ENCODE measurements around the gene RNU6-7. TPM values are rescaled to one million over a fixed set of nuclear protein-coding genes. Genes with fewer than 3 reads are reported as not detected.

The RNU6-7 gene
- total and polyA plus RNA-seq, 4 donors, result not detected

GRCh38 chr14:32167907-32168306 lies 33.9 kb upstream of the RNU6-7 start:
- DNase-seq (no peak), ATAC-seq (ENCODE audit: insufficient read depth, low FRiP score) (no peak)
- no peak overlapping the region for H3K4me3 ChIP-seq
- H3K9me3 ChIP-seq (ENCODE audit: control insufficient read depth in 4 of 4, insufficient read depth in 3 of 4, low read length in 3 of 4), result no peaks in the 10 kb centered on the region
- TF ChIP-seq CTCF (IDR thresholded peaks at IDR 0.05; ENCODE audit: control extremely low read depth, extremely low read depth), result no peak
- H3K4me1 ChIP-seq (ENCODE audit: control insufficient read depth in 5 of 5, insufficient read depth in 5 of 5, low read length in 5 of 5), result no peaks in the 10 kb centered on the region
- WGBS, 2 donors, result 81 to 93% methylated on average over 3 of the region's 3 CpGs
- no peak overlapping the region for H3K27ac ChIP-seq (ENCODE audit: low read depth in 1 of 2, low read length in 1 of 2)
- H3K36me3 ChIP-seq (ENCODE audit: control insufficient read depth in 4 of 4, insufficient read depth in 4 of 4, low read length in 4 of 4), result no peaks in the 10 kb centered on the region
- H3K9ac ChIP-seq (ENCODE audit: insufficient read depth in 1 of 2, low read length in 2 of 2), result no peak overlapping the region
- no peaks in the 10 kb centered on the region for H3K27me3 ChIP-seq (ENCODE audit: control insufficient read depth in 3 of 3, insufficient read depth in 3 of 3, low read length in 2 of 3)

- DNase-seq (no peak), ATAC-seq (ENCODE audit: insufficient read depth, low FRiP score) (no peak)
- H3K9me3 ChIP-seq (ENCODE audit: control insufficient read depth in 4 of 4, insufficient read depth in 3 of 4, low read length in 3 of 4), result no peaks in the 10 kb centered on the region
- H3K36me3 ChIP-seq (ENCODE audit: control insufficient read depth in 4 of 4, insufficient read depth in 4 of 4, low read length in 4 of 4), result no peaks in the 10 kb centered on the region
- no peak for TF ChIP-seq CTCF (IDR thresholded peaks at IDR 0.05; ENCODE audit: control extremely low read depth, extremely low read depth)
- no peak overlapping the region for H3K9ac ChIP-seq (ENCODE audit: insufficient read depth in 1 of 2, low read length in 2 of 2)
- H3K4me3 ChIP-seq, result no peak overlapping the region
- H3K27ac ChIP-seq (ENCODE audit: low read depth in 1 of 2, low read length in 1 of 2), result no peak overlapping the region
- 39 to 60% methylated on average over 3 of the region's 3 CpGs for WGBS, 2 donors
- no peaks in the 10 kb centered on the region for H3K27me3 ChIP-seq (ENCODE audit: control insufficient read depth in 3 of 3, insufficient read depth in 3 of 3, low read length in 2 of 3)
- H3K4me1 ChIP-seq (ENCODE audit: control insufficient read depth in 5 of 5, insufficient read depth in 5 of 5, low read length in 5 of 5), result no peaks in the 10 kb centered on the region
Measured at GRCh38 chr14:32169191-32169590, 32.7 kb upstream of the RNU6-7 start.

GRCh38 chr14:32171469-32171868 lies 30.4 kb upstream of the RNU6-7 start:
- H3K27me3 ChIP-seq (ENCODE audit: control insufficient read depth in 3 of 3, insufficient read depth in 3 of 3, low read length in 2 of 3), result no peaks in the 10 kb centered on the region
- TF ChIP-seq CTCF (IDR thresholded peaks at IDR 0.05; ENCODE audit: control extremely low read depth, extremely low read depth), result no peak
- WGBS, 2 donors, result 55 to 72% methylated on average over 5 of the region's 5 CpGs

More at GRCh38 chr14:32171469-32171868, 30.4 kb upstream of the RNU6-7 start:
- H3K9ac ChIP-seq (ENCODE audit: insufficient read depth in 1 of 2, low read length in 2 of 2), result no peak overlapping the region
- H3K4me1 ChIP-seq (ENCODE audit: control insufficient read depth in 5 of 5, insufficient read depth in 5 of 5, low read length in 5 of 5), result no peaks in the 10 kb centered on the region
- no peak for ATAC-seq (ENCODE audit: insufficient read depth, low FRiP score)
- no peak overlapping the region for H3K4me3 ChIP-seq
- no peaks in the 10 kb centered on the region for H3K36me3 ChIP-seq (ENCODE audit: control insufficient read depth in 4 of 4, insufficient read depth in 4 of 4, low read length in 4 of 4)
- DNase-seq, result no peak
- H3K9me3 ChIP-seq (ENCODE audit: control insufficient read depth in 4 of 4, insufficient read depth in 3 of 4, low read length in 3 of 4), result no peaks in the 10 kb centered on the region
- no peak overlapping the region for H3K27ac ChIP-seq (ENCODE audit: low read depth in 1 of 2, low read length in 1 of 2)
